DND-41 (cell line): ENCODE measurements around the gene TMCO4.

Experiments used
- ATAC-seq: fragments of 200-7000 bp; cut with Tn5 transposase; 3 replicates; pipeline ENCODE4 v1.9.1; 2021; ENCODE audit warnings: low read depth; ENCODE audit not compliant: insufficient read depth
- DNase-seq: peaks from one replicate; pipeline ENCODE4 v3.0.0-alpha.2; 2020
- H2AFZ ChIP-seq: 2 replicates; pipeline ENCODE4 v1.6.0; 2012; ENCODE audit warnings: low read depth, low read length
- H3K27ac ChIP-seq: 2 replicates; pipeline ENCODE4 v1.5.1; 2012; ENCODE audit warnings: low read length, inconsistent platforms
- H3K27me3 ChIP-seq: fragments of 200-600 bp; sonication (generic); 2 replicates; pipeline ENCODE4 v1.6.0; 2012; ENCODE audit warnings: low read length, mild to moderate bottlenecking, inconsistent platforms; ENCODE audit not compliant: insufficient read depth, poor library complexity
- H3K36me3 ChIP-seq: 2 replicates; pipeline ENCODE4 v1.5.1; 2012; ENCODE audit warnings: low read length, inconsistent platforms; ENCODE audit not compliant: insufficient read depth
- H3K4me1 ChIP-seq: 2 replicates; pipeline ENCODE4 v1.5.1; 2012; ENCODE audit warnings: mild to moderate bottlenecking, low read length; ENCODE audit not compliant: insufficient read depth
- H3K4me2 ChIP-seq: 2 replicates; pipeline ENCODE4 v1.6.0; 2012; ENCODE audit warnings: mild to moderate bottlenecking, moderate library complexity, low read length, inconsistent platforms; ENCODE audit not compliant: insufficient read depth
- H3K4me3 ChIP-seq, 2 experiments: fragments of 200-600 bp in 1 of 2; shearing (Covaris generic) in 1 of 2; 2 replicates each; pipeline ENCODE4 v1.5.1; 2012 to 2016; ENCODE audit warnings: inconsistent platforms in 2 of 2, low read length in 2 of 2, mild to moderate bottlenecking in 2 of 2, low read depth in 1 of 2, moderate library complexity in 1 of 2
- H3K79me2 ChIP-seq: 2 replicates; pipeline ENCODE4 v1.6.0; 2012; ENCODE audit warnings: low read length, inconsistent platforms; ENCODE audit not compliant: insufficient read depth
- H3K9ac ChIP-seq: 2 replicates; pipeline ENCODE4 v1.6.0; 2012; ENCODE audit warnings: low read depth, mild to moderate bottlenecking, inconsistent platforms, low read length, moderate library complexity
- H3K9me3 ChIP-seq: 2 replicates; pipeline ENCODE4 v1.5.1; 2012; ENCODE audit warnings: low read length, moderate library complexity, mild to moderate bottlenecking, inconsistent platforms; ENCODE audit not compliant: insufficient read depth, severe bottlenecking
- H4K20me1 ChIP-seq: 2 replicates; pipeline ENCODE4 v1.6.0; 2012; ENCODE audit warnings: low read length; ENCODE audit not compliant: insufficient read depth
- CTCF ChIP-seq: IDR thresholded peaks from 2 replicates; pipeline ENCODE4 v1.5.1; 2012; ENCODE audit warnings: borderline replicate concordance, low read length, moderate library complexity, mild to moderate bottlenecking; ENCODE audit not compliant: poor library complexity, severe bottlenecking; ENCODE audit errors: extremely low read depth
- EZH2 ChIP-seq: IDR thresholded peaks from 3 replicates; pipeline ENCODE4 v1.6.1; 2012; ENCODE audit warnings: borderline replicate concordance, low read depth, mild to moderate bottlenecking, moderate library complexity, low read length, inconsistent platforms; ENCODE audit not compliant: severe bottlenecking

TMCO4 gene

GRCh38 chr1:19704247-19705113, 95.2 kb downstream of the TMCO4 start:
- Histone ChIP-seq H2AFZ (no peak overlapping the region), H3K4me1 (no peaks in the 10 kb centered on the region), H3K27me3 (no peaks in the 10 kb centered on the region), H3K27ac (no peak overlapping the region), H3K9ac (no peak overlapping the region), H4K20me1 (peaks cover 4% of the 10 kb centered on the region; the same call in 1 of the 2 replicates), H3K4me2 (no peak overlapping the region), H3K79me2 (no peaks in the 10 kb centered on the region), H3K36me3 (no peaks in the 10 kb centered on the region), H3K4me3 (no peak overlapping the region), H3K9me3 (no peaks in the 10 kb centered on the region)
- DNase-seq (peak; percentile 49), ATAC-seq (peak; percentile 82)
- TF ChIP-seq CTCF (peak; percentile 82), EZH2 (no peak)

- DNase-seq (no peak), ATAC-seq (no peak)
- TF ChIP-seq CTCF: no peak
- no peak for TF ChIP-seq EZH2
- H3K36me3 ChIP-seq: no peaks in the 10 kb centered on the region
- no peaks in the 10 kb centered on the region for H3K79me2 ChIP-seq
- H4K20me1 ChIP-seq: peaks cover 4% of the 10 kb centered on the region; the same call in 1 of the 2 replicates
- H3K27ac ChIP-seq: no peak overlapping the region
- no peak overlapping the region for H3K4me2 ChIP-seq
- H3K27me3 ChIP-seq: no peaks in the 10 kb centered on the region
- no peak overlapping the region for H2AFZ ChIP-seq
- H3K9me3 ChIP-seq: no peaks in the 10 kb centered on the region
- no peak overlapping the region for H3K9ac ChIP-seq
- H3K4me1 ChIP-seq: no peaks in the 10 kb centered on the region
- no peak overlapping the region for H3K4me3 ChIP-seq
Observed at GRCh38 chr1:19703280-19703679, 96.4 kb downstream of the TMCO4 start.

- H4K20me1 ChIP-seq: peaks cover 4% of the 10 kb centered on the region; the same call in 1 of the 2 replicates
- no peak overlapping the region for H3K4me3 ChIP-seq
- DNase-seq: no peak
- no peak overlapping the region for H3K9ac ChIP-seq
- H3K79me2 ChIP-seq: no peaks in the 10 kb centered on the region
- TF ChIP-seq CTCF: no peak
- TF ChIP-seq EZH2: no peak
- no peaks in the 10 kb centered on the region for H3K4me1 ChIP-seq
- H3K9me3 ChIP-seq: no peaks in the 10 kb centered on the region
- H3K4me2 ChIP-seq: no peak overlapping the region
- H3K27me3 ChIP-seq: no peaks in the 10 kb centered on the region
- no peak for ATAC-seq
- H2AFZ ChIP-seq: no peak overlapping the region
- no peaks in the 10 kb centered on the region for H3K36me3 ChIP-seq
- H3K27ac ChIP-seq: no peak overlapping the region
Observed at GRCh38 chr1:19700079-19700777, 99.5 kb downstream of the TMCO4 start.
